ENCODE measurements around the gene DOCK2. TPM values are rescaled to one million over a fixed set of nuclear protein-coding genes. Genes with fewer than 3 reads are reported as not detected.

Gene DOCK2
- total and polyA plus RNA-seq, 2 donors (not counting 1 experiment from before 2014, with no cell fraction given) = 112 to 330 TPM

DNA sequence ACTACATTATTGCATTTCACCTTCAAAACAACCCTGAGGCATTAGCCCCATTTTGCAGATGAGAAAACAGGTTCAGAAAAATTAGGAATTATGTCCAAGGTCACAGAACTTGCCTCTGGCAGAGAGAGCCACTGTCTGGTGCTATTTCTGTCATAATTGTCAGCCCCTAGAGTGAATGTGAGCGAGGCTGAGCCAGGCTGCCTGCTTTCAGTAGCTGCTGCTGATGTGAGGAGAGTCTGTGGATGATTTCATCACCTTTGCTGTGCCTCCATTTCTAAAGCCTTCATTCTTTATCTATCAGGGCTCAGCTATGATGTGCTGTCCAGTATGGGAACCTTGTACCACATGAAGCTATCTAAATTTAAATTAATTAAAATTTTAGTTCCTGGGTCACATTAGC lies 271.8 kb downstream of the DOCK2 start:
- Histone ChIP-seq H3K9me3 (ENCODE audit: control extremely low read depth in 1 of 3, control insufficient read depth in 2 of 3, insufficient read depth in 1 of 3, low read length in 2 of 3) (no peaks in the 10 kb centered on the region), H3K79me2 (ENCODE audit: control insufficient read depth, insufficient read depth, low read length) (peaks cover 9% of the 10 kb centered on the region), H3K36me3 (replicated peaks in 1 of 2; ENCODE audit: control extremely low read depth in 1 of 2, control insufficient read depth in 1 of 2, extremely low read depth in 1 of 2, insufficient read depth in 2 of 2, low read length in 1 of 2) (peaks cover 2 to 9% of the 10 kb centered on the region in 2 experiments), H3K4me1 (ENCODE audit: control insufficient read depth in 2 of 2, insufficient read depth in 2 of 2, low read length in 2 of 2) (no peaks in the 10 kb centered on the region), H2AFZ (ENCODE audit: insufficient read depth, low read depth, low read length, poor library complexity, severe bottlenecking) (no peak overlapping the region), H3K27ac (ENCODE audit: low read length in 2 of 2) (no peak overlapping the region), H3K27me3 (replicated peaks in 1 of 4; ENCODE audit: control extremely low read depth in 1 of 4, control insufficient read depth in 3 of 4, insufficient read depth in 4 of 4, low read length in 3 of 4) (no peaks in the 10 kb centered on the region), H4K20me1 (ENCODE audit: control insufficient read depth, insufficient read depth, low read length, poor library complexity, severe bottlenecking) (peaks cover 30% of the 10 kb centered on the region), H3K4me2 (replicated peaks; ENCODE audit: low read depth, low read length, poor library complexity, severe bottlenecking) (no peak overlapping the region), H3K9ac (ENCODE audit: low read length) (no peak overlapping the region), H3K4me3 (ENCODE audit: control extremely low read depth in 1 of 5, extremely low read depth in 1 of 5, insufficient read depth in 1 of 5, low read depth in 2 of 5, low read length in 4 of 5) (no peak overlapping the region)
- ATAC-seq (ENCODE audit: low read depth) (no peak), DNase-seq (no peak)
- POLR2A ChIA-PET = no interaction called here
- Mint-ChIP-seq H3K4me3 (no peak overlapping the region), H3K27ac (no peak overlapping the region), H3K9me3 (ENCODE audit: insufficient read depth) (no peaks in the 10 kb centered on the region), H3K27me3 (no peaks in the 10 kb centered on the region), H3K4me1 (peaks cover 3% of the 10 kb centered on the region)
- intact Hi-C loops (cut with micrococcal nuclease) = no loop called here
- CTCF ChIA-PET = no interaction called here
- no CpG with 5 or more reads among the region's 1 CpG for WGBS (ENCODE audit: insufficient coverage)
- TF ChIP-seq EZH2 (IDR thresholded peaks at IDR 0.05; ENCODE audit: borderline replicate concordance, insufficient read depth, low read depth, low read length, poor library complexity, severe bottlenecking) = no peak
- TF ChIP-seq, protein P1, sequence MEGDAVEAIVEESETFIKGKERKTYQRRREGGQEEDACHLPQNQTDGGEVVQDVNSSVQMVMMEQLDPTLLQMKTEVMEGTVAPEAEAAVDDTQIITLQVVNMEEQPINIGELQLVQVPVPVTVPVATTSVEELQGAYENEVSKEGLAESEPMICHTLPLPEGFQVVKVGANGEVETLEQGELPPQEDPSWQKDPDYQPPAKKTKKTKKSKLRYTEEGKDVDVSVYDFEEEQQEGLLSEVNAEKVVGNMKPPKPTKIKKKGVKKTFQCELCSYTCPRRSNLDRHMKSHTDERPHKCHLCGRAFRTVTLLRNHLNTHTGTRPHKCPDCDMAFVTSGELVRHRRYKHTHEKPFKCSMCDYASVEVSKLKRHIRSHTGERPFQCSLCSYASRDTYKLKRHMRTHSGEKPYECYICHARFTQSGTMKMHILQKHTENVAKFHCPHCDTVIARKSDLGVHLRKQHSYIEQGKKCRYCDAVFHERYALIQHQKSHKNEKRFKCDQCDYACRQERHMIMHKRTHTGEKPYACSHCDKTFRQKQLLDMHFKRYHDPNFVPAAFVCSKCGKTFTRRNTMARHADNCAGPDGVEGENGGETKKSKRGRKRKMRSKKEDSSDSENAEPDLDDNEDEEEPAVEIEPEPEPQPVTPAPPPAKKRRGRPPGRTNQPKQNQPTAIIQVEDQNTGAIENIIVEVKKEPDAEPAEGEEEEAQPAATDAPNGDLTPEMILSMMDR (IDR thresholded peaks at IDR 0.05) = no peak

DNA sequence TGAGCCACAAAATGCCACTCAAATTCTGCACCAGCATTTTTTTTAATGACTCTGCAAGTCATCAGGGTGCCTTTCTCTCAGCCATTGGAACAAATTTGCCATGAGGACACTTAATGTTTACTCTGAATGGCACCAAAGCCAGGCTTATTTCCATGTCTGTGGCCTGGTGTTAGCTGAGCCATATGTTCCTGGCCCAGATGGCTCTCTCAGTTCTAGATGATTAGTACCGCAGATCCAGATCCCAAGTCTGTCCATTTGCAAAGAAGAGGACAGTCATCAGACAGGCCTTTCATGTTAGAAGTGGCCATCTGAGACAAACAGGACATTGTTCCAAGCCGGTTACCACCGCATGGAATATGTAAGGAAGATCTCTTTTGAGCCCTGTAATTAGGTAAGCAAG lies 272.9 kb downstream of the DOCK2 start:
- H3K36me3 ChIP-seq (replicated peaks in 1 of 2; ENCODE audit: control extremely low read depth in 1 of 2, control insufficient read depth in 1 of 2, extremely low read depth in 1 of 2, insufficient read depth in 2 of 2, low read length in 1 of 2) = peaks cover 4 to 5% of the 10 kb centered on the region in 2 experiments
- Mint-ChIP-seq H3K27me3 (no peaks in the 10 kb centered on the region), H3K4me3 (no peak overlapping the region), H3K27ac (no peak overlapping the region), H3K4me1 (no peaks in the 10 kb centered on the region), H3K9me3 (ENCODE audit: insufficient read depth) (no peaks in the 10 kb centered on the region)
- H3K4me3 ChIP-seq (ENCODE audit: control extremely low read depth in 1 of 5, extremely low read depth in 1 of 5, insufficient read depth in 1 of 5, low read depth in 2 of 5, low read length in 4 of 5) = no peak overlapping the region
- TF ChIP-seq EZH2 (IDR thresholded peaks at IDR 0.05; ENCODE audit: borderline replicate concordance, insufficient read depth, low read depth, low read length, poor library complexity, severe bottlenecking) = no peak
- TF ChIP-seq, protein P1 (IDR thresholded peaks at IDR 0.05) = no peak
- H3K27ac ChIP-seq (ENCODE audit: low read length in 2 of 2) = no peak overlapping the region
- no peaks in the 10 kb centered on the region for H3K9me3 ChIP-seq (ENCODE audit: control extremely low read depth in 1 of 3, control insufficient read depth in 2 of 3, insufficient read depth in 1 of 3, low read length in 2 of 3)
- ATAC-seq (ENCODE audit: low read depth) (no peak), DNase-seq (no peak)
- H4K20me1 ChIP-seq (ENCODE audit: control insufficient read depth, insufficient read depth, low read length, poor library complexity, severe bottlenecking) = peaks cover 24% of the 10 kb centered on the region
- peaks cover 9% of the 10 kb centered on the region for H3K79me2 ChIP-seq (ENCODE audit: control insufficient read depth, insufficient read depth, low read length)
- H3K4me1 ChIP-seq (ENCODE audit: control insufficient read depth in 2 of 2, insufficient read depth in 2 of 2, low read length in 2 of 2) = no peaks in the 10 kb centered on the region
- H3K27me3 ChIP-seq (replicated peaks in 1 of 4; ENCODE audit: control extremely low read depth in 1 of 4, control insufficient read depth in 3 of 4, insufficient read depth in 4 of 4, low read length in 3 of 4) = no peaks in the 10 kb centered on the region
- 95% methylated on average over 2 of the region's 3 CpGs for WGBS (ENCODE audit: insufficient coverage)
- intact Hi-C loops (cut with micrococcal nuclease) = no loop called here
- CTCF ChIA-PET = no interaction called here
- no peak overlapping the region for H3K9ac ChIP-seq (ENCODE audit: low read length)
- no peak overlapping the region for H2AFZ ChIP-seq (ENCODE audit: insufficient read depth, low read depth, low read length, poor library complexity, severe bottlenecking)
- POLR2A ChIA-PET = no interaction called here
- H3K4me2 ChIP-seq (replicated peaks; ENCODE audit: low read depth, low read length, poor library complexity, severe bottlenecking) = no peak overlapping the region
